IMR-90 (cell line): ENCODE results near the gene LRRC70. TPM values are rescaled to one million over a fixed set of nuclear protein-coding genes. Genes with fewer than 3 reads are reported as not detected.

ENCODE experiments used
- ATAC-seq: fragments of 200-7000 bp; cut with Tn5 transposase; 2 replicates; pipeline ENCODE4 v1.9.1; 2020; ENCODE audit warnings: low read depth, mild to moderate bottlenecking, moderate library complexity
- BruUV-seq: library from RNA; stranded (reverse); fragments of 400-500 nt; replicated peaks from 2 replicates; lab custom pipeline; 2021; lab: Mats Ljungman, UMichigan
- CTCF ChIA-PET: fragments of 300-600 bp; formaldehyde crosslinking; extraction: SDS; loops from one replicate; lab custom pipeline; 2021; ENCODE audit warnings: antibody characterized with exemption; lab: Yijun Ruan, JAX
- POLR2A ChIA-PET: fragments of 300-600 bp; sonication (Branson Sonifier 250); formaldehyde crosslinking; loops from one replicate; lab custom pipeline; 2022; ENCODE audit warnings: antibody characterized with exemption; ENCODE audit not compliant: unreplicated experiment; lab: Charles Lee
- DNase-seq: peaks from one replicate; pipeline ENCODE4 v3.0.0; 2013
- H2AFZ ChIP-seq: replicated peaks from 2 replicates; pipeline ENCODE3; 2013; ENCODE audit warnings: low read length, mild to moderate bottlenecking; ENCODE audit not compliant: poor library complexity
- H2AK5ac ChIP-seq: 2 replicates; pipeline ENCODE4 v1.6.1; 2013; ENCODE audit warnings: low read depth, low read length, inconsistent platforms
- H2AK9ac ChIP-seq: replicated peaks from 2 replicates; pipeline ENCODE3; 2013; ENCODE audit warnings: mild to moderate bottlenecking, low read depth, low read length, moderate library complexity; ENCODE audit not compliant: poor library complexity
- H2BK120ac ChIP-seq: 2 replicates; pipeline ENCODE4 v1.6.1; 2013; ENCODE audit warnings: low read depth, low read length, inconsistent platforms
- H2BK15ac ChIP-seq: 3 replicates; pipeline ENCODE4 v1.6.1; 2013; ENCODE audit warnings: low read depth, low read length, inconsistent platforms
- H2BK20ac ChIP-seq: 2 replicates; pipeline ENCODE4 v1.6.1; 2013; ENCODE audit warnings: low read depth, mild to moderate bottlenecking, inconsistent platforms, low read length, moderate library complexity
- H2BK5ac ChIP-seq: 2 replicates; pipeline ENCODE4 v1.6.1; 2013; ENCODE audit warnings: mild to moderate bottlenecking, low read depth, low read length, inconsistent platforms; ENCODE audit not compliant: poor library complexity, severe bottlenecking
- H3K14ac ChIP-seq: replicated peaks from 2 replicates; pipeline ENCODE4 v1.6.1; 2013; ENCODE audit warnings: low read depth, low read length, inconsistent platforms
- H3K18ac ChIP-seq: 2 replicates; pipeline ENCODE4 v1.6.1; 2013; ENCODE audit warnings: low read depth, low read length, control low read depth
- H3K23ac ChIP-seq: 2 replicates; pipeline ENCODE4 v1.6.1; 2013; ENCODE audit warnings: low read depth, low read length, inconsistent platforms
- H3K27ac ChIP-seq: 2 replicates; pipeline ENCODE4 v1.5.1; 2013; ENCODE audit warnings: mild to moderate bottlenecking, control low read depth, low read length; ENCODE audit not compliant: insufficient read depth
- H3K27me3 ChIP-seq: 2 replicates; pipeline ENCODE4 v1.6.1; 2013; ENCODE audit warnings: low read length; ENCODE audit not compliant: control insufficient read depth, insufficient read depth
- H3K36me3 ChIP-seq: 2 replicates; pipeline ENCODE4 v1.6.1; 2013; ENCODE audit warnings: low read length, mixed read lengths; ENCODE audit not compliant: control insufficient read depth, insufficient read depth
- H3K4ac ChIP-seq: 2 replicates; pipeline ENCODE4 v1.6.1; 2013; ENCODE audit warnings: low read depth, low read length, inconsistent platforms
- H3K4me1 ChIP-seq: 2 replicates; pipeline ENCODE4 v1.6.1; 2013; ENCODE audit warnings: low read length, mixed read lengths; ENCODE audit not compliant: control insufficient read depth, insufficient read depth
- H3K4me2 ChIP-seq: 2 replicates; pipeline ENCODE4 v1.6.1; 2013; ENCODE audit warnings: low read depth, mild to moderate bottlenecking, control low read depth, low read length, moderate library complexity
- H3K4me3 ChIP-seq: 2 replicates; pipeline ENCODE4 v1.5.1; 2013; ENCODE audit warnings: low read depth, mild to moderate bottlenecking, control low read depth, low read length, moderate library complexity; ENCODE audit not compliant: insufficient read depth
- H3K56ac ChIP-seq: 2 replicates; pipeline ENCODE4 v1.6.1; 2013; ENCODE audit warnings: low read length, inconsistent platforms; ENCODE audit not compliant: insufficient read depth; ENCODE audit errors: extremely low read depth
- H3K79me1 ChIP-seq, 2 experiments: 2 replicates each; pipeline ENCODE4 v1.6.1; 2013; ENCODE audit warnings: low read length in 2 of 2, inconsistent platforms in 1 of 2, low read depth in 1 of 2
- H3K9ac ChIP-seq: 2 replicates; pipeline ENCODE4 v1.6.1; 2013; ENCODE audit warnings: low read depth, low read length, control low read depth
- H3K9me1 ChIP-seq: 2 replicates; pipeline ENCODE4 v1.6.1; 2013; ENCODE audit warnings: low read length, inconsistent platforms; ENCODE audit not compliant: insufficient read depth
- H3K9me3 ChIP-seq: 2 replicates; pipeline ENCODE4 v1.6.1; 2013; ENCODE audit warnings: low read length; ENCODE audit not compliant: control insufficient read depth, insufficient read depth
- H4K20me1 ChIP-seq: 2 replicates; pipeline ENCODE4 v1.6.1; 2013; ENCODE audit warnings: low read length, inconsistent platforms; ENCODE audit not compliant: insufficient read depth
- H4K5ac ChIP-seq: 2 replicates; pipeline ENCODE4 v1.6.1; 2013; ENCODE audit warnings: mild to moderate bottlenecking, low read depth, low read length, control low read depth
- H4K8ac ChIP-seq, 2 experiments: 2 replicates each; pipeline ENCODE4 v1.6.1; 2013; ENCODE audit warnings: low read depth in 2 of 2, low read length in 2 of 2, control low read depth in 1 of 2, inconsistent platforms in 1 of 2
- H4K91ac ChIP-seq: 2 replicates; pipeline ENCODE4 v1.6.1; 2013; ENCODE audit warnings: low read depth, low read length, inconsistent platforms; ENCODE audit not compliant: insufficient read depth
- MAFK ChIP-seq: IDR thresholded peaks from 2 replicates; pipeline ENCODE4 v1.6.1; 2012; ENCODE audit warnings: low read depth, low read length, improper control_type of control experiment
- MAZ ChIP-seq: IDR thresholded peaks from 2 replicates; pipeline ENCODE4 v1.6.1; 2012; ENCODE audit warnings: low read depth, mild to moderate bottlenecking, low read length, improper control_type of control experiment, moderate library complexity, borderline replicate concordance
- NFE2L2 ChIP-seq: fragments of 150-350 bp; IDR thresholded peaks from 2 replicates; pipeline ENCODE4 v1.6.1; 2016; ENCODE audit warnings: low read depth, mild to moderate bottlenecking, low read length
- POLR2A ChIP-seq: IDR thresholded peaks from 2 replicates; pipeline ENCODE4 v1.6.1; 2012; ENCODE audit warnings: mild to moderate bottlenecking, low read depth, low read length
- RAD21 ChIP-seq: IDR thresholded peaks from 2 replicates; pipeline ENCODE4 v1.6.1; 2012; ENCODE audit warnings: low read length, improper control_type of control experiment
- RFX5 ChIP-seq: IDR thresholded peaks from 2 replicates; pipeline ENCODE4 v1.8.0; 2012; ENCODE audit warnings: low read depth, mild to moderate bottlenecking, low read length, moderate library complexity
- dilution Hi-C: fragments of 300-500 bp; cut with HindIII; formaldehyde crosslinking; loops from one replicate; pipeline ENCODE4 v1.14.3; 2018; ENCODE audit warnings: low sequenced_read_pairs; ENCODE audit not compliant: unreplicated experiment
- in situ Hi-C: fragments of 300-500 bp; cut with MboI; formaldehyde crosslinking; loops from 3 replicates; pipeline ENCODE4 v1.14.3; 2019; ENCODE audit warnings: low sequenced_read_pairs, inconsistent platforms, mixed read lengths
- intact Hi-C: fragments of 100-400 bp; cut with micrococcal nuclease; formaldehyde crosslinking; loops from 2 replicates; pipeline ENCODE4 v1.10.0; 2022
- polyA plus RNA-seq, 3 experiments: library from polyadenylated mRNA; depleted of rRNA; stranded (reverse); fragments of >200 nt; gene quantifications; 2 replicates each; pipeline ENCODE4 v1.2.3, GENCODE V29; 2012; ENCODE audit warnings: low replicate concordance in 1 of 3
- total RNA-seq: library from RNA; depleted of rRNA; stranded (reverse); fragments of >200 nt; gene quantifications from 2 replicates; pipeline ENCODE4 v1.2.3, GENCODE V29; 2012
- TF ChIP-seq, protein P1 (sequence below): fragments of 150-350 bp; IDR thresholded peaks from 2 replicates; pipeline ENCODE4 v1.6.1; 2017; ENCODE audit warnings: mild to moderate bottlenecking, antibody characterized with exemption, low read length, low read depth
- TF ChIP-seq, protein P2 (sequence below): conservative IDR thresholded peaks from 2 replicates; pipeline ENCODE4 v1.5.1; 2012; ENCODE audit warnings: mild to moderate bottlenecking, low read depth, low read length, improper control_type of control experiment

The LRRC70 gene
- total and polyA plus RNA-seq, 2 of the 4 experiments (the other 2 are of a cell fraction), result 0.19 to 0.36 TPM

DNA sequence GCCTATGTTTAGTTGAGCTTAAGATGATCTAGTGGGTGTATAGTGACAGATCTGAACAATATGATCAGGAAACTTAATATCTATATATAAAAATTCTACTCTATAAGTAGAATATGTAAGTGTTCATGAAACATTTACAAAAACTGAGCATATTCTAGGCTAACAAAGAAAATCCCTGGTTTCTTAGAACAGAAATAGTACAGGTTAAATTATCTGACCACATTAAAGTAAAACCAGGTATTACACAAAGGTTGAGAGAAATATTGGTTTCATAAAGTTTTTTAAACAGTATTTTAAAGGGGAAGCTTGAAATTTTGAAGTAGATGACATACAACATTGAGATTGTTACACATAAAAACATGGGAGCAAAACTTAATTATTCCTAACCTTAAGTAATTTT lies 39.3 kb downstream of the LRRC70 start:
- Histone ChIP-seq H3K36me3 (no peaks in the 10 kb centered on the region), H3K4me1 (no peaks in the 10 kb centered on the region), H4K5ac (no peak overlapping the region), H2AK5ac (no peak overlapping the region), H3K9me3 (no peaks in the 10 kb centered on the region), H2AFZ (no peak overlapping the region), H3K14ac (no peak overlapping the region), H3K79me1 (0 out of 4 replicates have a peak, but pooled peaks cover 0 to 4% of the 10 kb centered on the region in 2 experiments), H3K18ac (no peak overlapping the region), H3K56ac (no peak overlapping the region), H3K4ac (no peak overlapping the region), H2BK15ac (no peak overlapping the region), H2BK5ac (no peak overlapping the region), H3K4me2 (no peak overlapping the region), H4K8ac (no peak overlapping the region), H4K91ac (no peak overlapping the region), H3K9ac (no peak overlapping the region), H2BK120ac (no peak overlapping the region), H3K27me3 (no peaks in the 10 kb centered on the region), H3K9me1 (peaks cover 2% of the 10 kb centered on the region; the same call in 1 of the 2 replicates), H3K27ac (no peak overlapping the region), H2BK20ac (no peak overlapping the region), H3K4me3 (no peak overlapping the region), H3K23ac (no peak overlapping the region), H4K20me1 (no peaks in the 10 kb centered on the region), H2AK9ac (no peak overlapping the region)
- ATAC-seq (no peak), DNase-seq (no peak)
- CTCF ChIA-PET, result no interaction called here
- dilution Hi-C loops (no loop called here), intact Hi-C loops (no loop called here), in situ Hi-C loops (no loop called here)
- TF ChIP-seq, protein P1, sequence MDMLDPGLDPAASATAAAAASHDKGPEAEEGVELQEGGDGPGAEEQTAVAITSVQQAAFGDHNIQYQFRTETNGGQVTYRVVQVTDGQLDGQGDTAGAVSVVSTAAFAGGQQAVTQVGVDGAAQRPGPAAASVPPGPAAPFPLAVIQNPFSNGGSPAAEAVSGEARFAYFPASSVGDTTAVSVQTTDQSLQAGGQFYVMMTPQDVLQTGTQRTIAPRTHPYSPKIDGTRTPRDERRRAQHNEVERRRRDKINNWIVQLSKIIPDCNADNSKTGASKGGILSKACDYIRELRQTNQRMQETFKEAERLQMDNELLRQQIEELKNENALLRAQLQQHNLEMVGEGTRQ, result no peak
- TF ChIP-seq POLR2A (no peak), RFX5 (no peak), MAZ (no peak), RAD21 (no peak), MAFK (no peak), NFE2L2 (no peak)
- TF ChIP-seq, protein P2, sequence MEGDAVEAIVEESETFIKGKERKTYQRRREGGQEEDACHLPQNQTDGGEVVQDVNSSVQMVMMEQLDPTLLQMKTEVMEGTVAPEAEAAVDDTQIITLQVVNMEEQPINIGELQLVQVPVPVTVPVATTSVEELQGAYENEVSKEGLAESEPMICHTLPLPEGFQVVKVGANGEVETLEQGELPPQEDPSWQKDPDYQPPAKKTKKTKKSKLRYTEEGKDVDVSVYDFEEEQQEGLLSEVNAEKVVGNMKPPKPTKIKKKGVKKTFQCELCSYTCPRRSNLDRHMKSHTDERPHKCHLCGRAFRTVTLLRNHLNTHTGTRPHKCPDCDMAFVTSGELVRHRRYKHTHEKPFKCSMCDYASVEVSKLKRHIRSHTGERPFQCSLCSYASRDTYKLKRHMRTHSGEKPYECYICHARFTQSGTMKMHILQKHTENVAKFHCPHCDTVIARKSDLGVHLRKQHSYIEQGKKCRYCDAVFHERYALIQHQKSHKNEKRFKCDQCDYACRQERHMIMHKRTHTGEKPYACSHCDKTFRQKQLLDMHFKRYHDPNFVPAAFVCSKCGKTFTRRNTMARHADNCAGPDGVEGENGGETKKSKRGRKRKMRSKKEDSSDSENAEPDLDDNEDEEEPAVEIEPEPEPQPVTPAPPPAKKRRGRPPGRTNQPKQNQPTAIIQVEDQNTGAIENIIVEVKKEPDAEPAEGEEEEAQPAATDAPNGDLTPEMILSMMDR, result no peak
- POLR2A ChIA-PET, result no interaction called here
- no TSS peak for BruUV-seq
